HG02798 (cell line): ENCODE data around the gene GHDC.

ENCODE experiments used
- ATAC-seq: cut with Tn5 transposase; IDR thresholded peaks from one replicate; pipeline ENCODE4 v1.9.1; 2021; ENCODE audit warnings: mild to moderate bottlenecking; ENCODE audit not compliant: unreplicated experiment, poor library complexity

Gene GHDC

GRCh38 chr17:42184713-42185620 is 9.3 kb downstream of the GHDC start, which contains the start of gene HCRT:
HCRT (minus strand) TSS chr17:42185452; CDS start chr17:42185365, 87 bp downstream.
- ATAC-seq, result no peak

- peak; percentile 73 for ATAC-seq
Measured at GRCh38 chr17:42183741-42184711, 10.3 kb downstream of the GHDC start.

- ATAC-seq, result no peak
Measured at GRCh38 chr17:42182927-42183734, 11.2 kb downstream of the GHDC start.

GRCh38 chr17:42181851-42182207 is 12.5 kb downstream of the GHDC start:
- ATAC-seq, result no peak

GRCh38 chr17:42180922-42181850 is 13.1 kb downstream of the GHDC start, which contains the start of gene KCNH4:
KCNH4 (minus strand) TSS chr17:42181142; CDS start chr17:42180945, 197 bp downstream.
- peak; percentile 65 for ATAC-seq

- no peak for ATAC-seq
Measured at GRCh38 chr17:42180411-42180921, 13.8 kb downstream of the GHDC start.

- ATAC-seq, result no peak
Measured at GRCh38 chr17:42179911-42180410, 14.3 kb downstream of the GHDC start.

GRCh38 chr17:42179335-42179734 is 15.0 kb downstream of the GHDC start:
- ATAC-seq, result no peak

GRCh38 chr17:42178817-42179216 is 15.5 kb downstream of the GHDC start:
- no peak for ATAC-seq

- no peak for ATAC-seq
Measured at GRCh38 chr17:42177684-42178083, 16.6 kb downstream of the GHDC start.

GRCh38 chr17:42174126-42174783 is 20.0 kb downstream of the GHDC start:
- ATAC-seq, result no peak

- ATAC-seq, result no peak
Measured at GRCh38 chr17:42171831-42172230, 22.5 kb downstream of the GHDC start.

- no peak for ATAC-seq
Measured at GRCh38 chr17:42169351-42169750, 24.9 kb downstream of the GHDC start.

- ATAC-seq, result no peak
Measured at GRCh38 chr17:42167807-42168206, 26.5 kb downstream of the GHDC start.

GRCh38 chr17:42166196-42166763 is 28.0 kb downstream of the GHDC start:
- no peak for ATAC-seq

GRCh38 chr17:42165751-42166150 is 28.5 kb downstream of the GHDC start:
- no peak for ATAC-seq

GRCh38 chr17:42163696-42164407 is 30.4 kb downstream of the GHDC start:
- ATAC-seq, result no peak
